HG02642 (cell line): ENCODE results near the gene TRIM72.
"Not testable (repeated sequence)": the region's sequence is repeated elsewhere in the genome, so short reads cannot be mapped to it uniquely, and the experiment has no call there.

Experiments
- ATAC-seq: cut with Tn5 transposase; IDR thresholded peaks from one replicate; pipeline ENCODE4 v1.9.1; 2021; ENCODE audit warnings: mild to moderate bottlenecking; ENCODE audit not compliant: unreplicated experiment, poor library complexity

The TRIM72 gene

GRCh38 chr16:31189412-31189778 lies 24.5 kb upstream of the TRIM72 start:
- no peak for ATAC-seq

DNA sequence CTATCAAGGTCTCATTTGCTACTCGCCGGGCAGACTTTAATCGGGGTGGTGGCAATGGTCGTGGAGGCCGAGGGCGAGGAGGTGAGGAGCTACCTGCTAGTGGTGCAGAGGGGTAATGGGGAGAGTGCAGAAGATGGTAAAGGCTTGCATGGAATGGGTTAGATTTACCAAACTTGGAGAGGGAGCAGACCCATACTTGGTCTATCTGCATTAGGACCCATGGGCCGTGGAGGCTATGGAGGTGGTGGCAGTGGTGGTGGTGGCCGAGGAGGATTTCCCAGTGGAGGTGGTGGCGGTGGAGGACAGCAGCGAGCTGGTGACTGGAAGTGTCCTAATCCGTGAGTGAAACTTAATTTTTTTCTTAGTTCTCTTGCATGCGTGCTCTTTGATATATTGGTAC lies 23.9 kb upstream of the TRIM72 start:
- ATAC-seq = no peak

GRCh38 chr16:31190818-31191444 lies 23.0 kb upstream of the TRIM72 start:
- no peak for ATAC-seq

GRCh38 chr16:31191697-31192428 lies 22.1 kb upstream of the TRIM72 start:
- ATAC-seq = no peak

DNA sequence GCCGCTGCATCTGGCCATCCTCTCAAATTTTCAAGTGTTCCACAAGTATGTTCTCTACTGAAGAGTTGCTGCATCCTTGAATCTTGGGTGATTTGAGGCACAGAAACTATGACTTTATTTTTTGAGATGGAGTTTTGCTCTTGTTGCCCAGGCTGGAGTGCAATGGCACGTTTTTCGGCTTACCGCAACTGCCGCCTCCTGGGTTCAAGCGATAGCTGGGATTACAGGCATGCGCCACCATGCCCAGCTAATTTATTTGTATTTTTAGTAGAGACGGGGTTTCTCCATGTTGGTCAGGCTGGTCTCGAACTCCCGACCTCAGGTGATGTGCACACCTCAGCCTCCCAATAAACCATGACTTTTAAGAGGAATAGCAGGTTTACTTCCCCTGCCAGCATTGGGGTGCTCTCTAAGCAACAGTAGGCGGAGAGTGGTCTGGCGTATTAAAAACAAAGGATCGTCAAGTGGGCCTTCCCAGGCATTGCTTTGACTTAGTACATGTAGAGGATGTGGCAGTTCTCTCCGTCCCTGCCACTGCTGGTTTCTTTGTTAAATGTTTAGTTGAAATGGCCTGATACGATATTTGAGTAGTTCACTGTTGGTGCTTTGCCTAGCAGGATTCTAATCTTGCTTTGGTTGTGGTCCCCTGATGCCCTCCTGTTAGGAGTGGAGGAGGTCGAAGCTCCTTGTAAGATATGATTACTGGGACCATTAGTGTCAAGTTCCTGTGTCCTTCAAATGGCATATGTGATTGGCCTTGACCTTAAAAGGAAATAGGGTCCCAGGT lies 20.9 kb upstream of the TRIM72 start:
- ATAC-seq = no peak

DNA sequence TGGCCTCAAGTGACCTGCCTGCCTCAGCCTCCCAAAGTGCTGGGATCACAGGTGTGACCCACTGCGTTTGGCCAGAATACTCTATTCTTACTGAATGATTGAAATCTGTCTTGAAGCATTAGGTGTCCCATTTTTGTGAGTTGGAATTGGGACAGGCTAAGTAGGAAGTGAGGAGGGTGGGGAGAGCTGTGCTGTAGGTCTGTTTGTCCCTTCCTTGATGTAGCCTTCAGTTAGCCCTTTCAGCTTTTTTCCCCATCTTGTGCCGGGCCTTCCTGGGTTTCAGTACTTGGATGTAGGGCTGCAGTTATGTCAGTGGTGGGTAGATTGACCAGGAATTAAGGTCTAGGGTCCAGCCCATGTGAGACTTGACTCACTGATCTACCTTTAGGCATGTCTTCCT lies 20.0 kb upstream of the TRIM72 start:
- ATAC-seq = no peak

DNA sequence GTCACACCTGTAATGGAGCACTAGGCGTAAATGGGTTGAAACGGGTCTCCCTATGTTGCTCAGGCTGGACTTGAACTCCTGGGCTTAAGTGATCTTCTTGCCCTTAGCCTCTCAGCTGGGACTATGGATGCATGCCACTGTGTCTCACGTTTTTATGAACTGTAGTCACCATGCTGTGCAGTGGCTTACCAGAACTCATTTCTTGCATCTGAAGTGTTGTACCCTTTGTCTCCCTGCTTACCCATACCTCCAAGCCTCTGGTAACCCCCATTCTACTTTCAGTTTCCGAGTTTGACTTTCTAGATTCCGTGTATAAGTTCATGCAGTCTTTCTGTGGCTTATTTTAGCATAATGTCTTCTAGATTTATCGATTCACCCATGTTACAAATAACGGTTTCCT lies 19.0 kb upstream of the TRIM72 start:
- no peak for ATAC-seq

DNA sequence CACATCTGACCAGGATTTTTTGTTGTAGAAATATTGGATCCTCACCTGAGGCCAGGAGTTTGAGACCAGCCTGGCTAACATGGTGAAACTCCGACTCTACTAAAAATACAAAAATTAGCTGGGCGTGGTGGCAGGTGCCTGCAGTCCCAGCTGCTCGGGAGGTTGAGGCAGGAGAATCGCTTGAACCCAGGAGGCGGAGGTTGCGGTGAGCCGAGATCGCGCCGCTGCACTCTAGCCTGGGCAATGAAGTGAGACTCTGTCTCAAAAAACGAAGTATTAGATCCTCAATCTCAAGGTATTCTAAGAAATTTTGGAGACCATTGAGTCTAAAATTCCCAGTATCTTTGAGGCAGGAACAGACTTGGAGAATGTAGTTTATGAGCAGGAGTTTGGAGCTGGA lies 18.1 kb upstream of the TRIM72 start:
- not testable (repeated sequence) for ATAC-seq

DNA sequence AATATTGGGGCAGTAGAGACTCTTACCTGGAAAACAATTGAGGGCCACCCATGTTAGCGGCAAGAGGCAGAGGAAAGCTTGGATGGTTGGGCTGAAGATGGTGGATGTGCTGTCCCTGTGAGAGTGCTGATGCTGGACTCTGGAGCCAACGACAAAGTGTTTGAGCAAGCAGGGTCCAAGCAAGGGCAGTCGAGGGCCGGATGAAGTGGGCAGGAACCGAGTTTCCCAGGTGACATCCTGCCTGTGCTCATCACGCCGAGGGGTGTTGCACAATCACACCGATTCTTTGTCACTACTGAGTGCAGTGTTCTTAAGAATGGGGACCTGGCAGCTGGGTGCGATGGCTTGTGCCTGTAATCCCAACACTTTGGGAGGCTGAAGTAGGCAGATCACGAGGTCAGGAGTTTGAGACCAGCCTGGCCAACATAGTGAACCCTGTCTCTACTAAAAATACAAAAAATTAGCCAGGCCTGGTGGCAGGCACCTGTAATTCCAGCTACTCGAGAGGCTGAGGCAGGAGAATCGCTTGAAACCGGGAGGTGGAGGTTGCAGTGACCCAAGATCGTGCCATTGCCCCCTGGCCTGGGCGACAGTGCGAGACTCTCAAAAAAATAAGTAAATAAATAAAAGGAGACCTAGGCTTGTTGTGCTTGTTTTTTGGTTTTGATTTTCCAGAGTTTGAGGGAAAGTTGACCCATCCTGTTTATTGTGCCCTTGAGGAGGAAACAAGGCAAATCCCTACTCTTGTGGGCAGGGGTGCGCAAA lies 17.4 kb upstream of the TRIM72 start:
- ATAC-seq = no peak

DNA sequence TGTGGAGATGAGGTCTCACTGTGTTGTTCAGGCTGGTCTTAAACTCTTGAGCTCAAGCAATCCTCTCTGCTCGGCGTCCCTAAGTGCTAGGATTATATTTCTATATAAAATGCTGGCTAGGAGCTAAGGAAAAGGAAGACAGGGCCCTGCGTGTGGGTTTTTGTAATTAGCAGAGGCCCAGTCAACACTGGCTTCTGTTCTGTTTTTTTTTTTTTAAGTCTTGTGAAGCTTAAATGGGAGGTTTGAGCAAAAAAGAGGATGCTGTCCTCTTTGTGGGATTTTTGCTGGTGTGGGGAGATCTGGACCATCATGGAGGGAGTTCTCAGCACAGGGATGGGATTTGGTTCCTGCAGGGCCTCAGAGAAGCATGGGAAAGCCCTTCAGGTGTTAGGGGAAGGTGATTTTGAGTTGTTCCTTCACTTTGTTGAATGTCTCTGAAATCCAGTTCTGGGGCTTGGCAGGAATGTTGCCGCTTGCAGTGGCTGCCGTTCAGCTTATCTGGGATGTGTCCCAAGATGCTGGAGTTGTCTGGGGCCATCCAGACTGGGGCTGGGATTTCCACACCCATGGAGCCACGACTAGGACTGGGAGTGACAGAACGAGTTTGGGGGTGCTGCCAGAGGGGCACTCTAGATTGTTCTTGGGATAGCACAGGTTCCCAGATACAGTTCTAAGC lies 15.6 kb upstream of the TRIM72 start:
- ATAC-seq = no peak

- no peak for ATAC-seq
These were observed 14.4 kb upstream of the TRIM72 start for GRCh38 chr16:31199430-31200041.

- not testable (repeated sequence) for ATAC-seq
These were observed 13.8 kb upstream of the TRIM72 start for GRCh38 chr16:31200111-31200510.

DNA sequence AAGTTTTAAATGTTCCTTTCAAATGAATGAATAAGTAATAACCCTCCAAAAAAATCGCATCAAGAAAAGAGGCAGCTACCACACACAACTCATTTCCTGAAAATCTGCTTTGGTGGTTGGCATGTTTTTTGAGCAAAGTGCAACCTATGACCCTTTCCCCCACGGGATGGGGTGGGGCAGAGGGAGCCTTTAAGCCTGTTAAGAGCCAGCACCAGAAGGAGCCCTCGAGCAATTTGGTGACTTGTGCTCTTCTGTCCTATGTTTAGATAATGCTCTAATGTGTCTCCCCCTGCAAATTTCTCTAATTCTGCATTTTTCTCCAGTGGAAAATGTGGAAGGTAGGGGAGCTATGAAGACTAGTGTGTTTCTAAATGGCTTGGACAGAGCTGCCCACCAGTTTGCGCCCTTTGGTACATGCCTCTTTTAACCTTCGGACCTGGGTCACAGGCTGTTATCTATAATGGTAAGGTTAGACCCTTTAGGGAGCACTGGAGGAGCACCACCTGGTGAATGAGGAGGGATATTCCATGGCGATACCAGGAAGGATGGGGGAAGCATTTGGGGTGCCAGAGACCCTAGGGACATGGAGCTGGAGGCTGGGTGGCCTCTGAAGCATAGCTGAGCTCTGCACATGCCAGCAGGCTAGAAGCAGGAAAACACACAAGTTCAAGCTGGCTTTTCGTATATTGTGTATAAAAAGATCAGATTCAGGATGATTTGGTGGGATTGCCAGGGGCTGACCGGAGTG lies 12.9 kb upstream of the TRIM72 start:
- no peak for ATAC-seq

GRCh38 chr16:31201582-31202413 lies 12.1 kb upstream of the TRIM72 start:
- peak; percentile 61 for ATAC-seq

GRCh38 chr16:31202414-31203375 lies 11.2 kb upstream of the TRIM72 start, which contains the start of gene PYCARD:
Gene PYCARD (minus strand): TSS chr16:31202760. CDS start chr16:31202690, 70 bp downstream.
- peak; percentile 41 for ATAC-seq

- ATAC-seq = no peak
These were observed 8.8 kb upstream of the TRIM72 start for GRCh38 chr16:31204871-31205666.
